GM19328 (cell line): ENCODE results near the gene RPP25.

Source experiments
- ATAC-seq: cut with Tn5 transposase; IDR thresholded peaks from one replicate; pipeline ENCODE4 v1.9.1; 2021; ENCODE audit warnings: mild to moderate bottlenecking, moderate library complexity; ENCODE audit not compliant: unreplicated experiment

Gene RPP25, protein sequence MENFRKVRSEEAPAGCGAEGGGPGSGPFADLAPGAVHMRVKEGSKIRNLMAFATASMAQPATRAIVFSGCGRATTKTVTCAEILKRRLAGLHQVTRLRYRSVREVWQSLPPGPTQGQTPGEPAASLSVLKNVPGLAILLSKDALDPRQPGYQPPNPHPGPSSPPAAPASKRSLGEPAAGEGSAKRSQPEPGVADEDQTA

DNA sequence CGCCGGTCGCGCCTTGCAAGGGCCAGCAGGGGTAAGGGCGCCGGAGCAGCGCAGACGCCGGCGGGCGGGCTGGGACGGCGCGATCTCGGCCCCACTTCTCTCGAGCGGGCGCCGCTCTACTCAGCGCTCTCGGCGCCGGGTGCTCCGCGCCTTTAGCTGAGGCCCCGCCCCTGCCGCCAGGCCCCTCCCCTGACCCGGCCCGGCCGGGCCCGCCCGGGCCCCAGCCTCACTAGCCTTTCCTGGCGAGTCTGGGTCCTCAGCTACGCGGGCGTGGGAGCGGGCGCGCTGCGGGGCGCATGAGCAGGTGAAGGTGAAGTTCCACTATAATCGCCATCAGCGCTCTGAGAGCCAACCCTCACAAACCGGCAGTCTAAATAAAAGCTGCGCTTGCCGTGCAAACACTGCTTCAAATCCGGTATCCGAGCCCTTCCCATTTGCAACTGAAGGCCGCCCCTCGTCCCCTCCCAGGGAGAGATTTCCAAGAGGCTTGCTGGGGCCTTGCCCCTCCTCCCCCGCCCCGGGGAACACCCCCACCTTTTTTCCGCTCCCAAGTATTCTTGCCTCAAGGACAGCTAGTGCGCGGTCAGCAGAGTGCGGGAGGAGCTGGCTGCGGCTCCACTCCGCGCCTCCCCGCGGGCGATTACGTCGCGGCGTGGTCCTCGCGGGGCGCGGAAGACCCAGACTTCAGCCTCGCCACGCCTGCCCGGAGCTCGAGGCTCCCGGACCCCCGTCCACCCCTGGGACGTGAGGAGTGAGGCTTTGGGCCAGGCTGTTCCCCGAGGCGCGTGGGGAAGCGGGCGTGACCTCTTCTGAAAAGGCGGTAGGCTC lies at the start of gene RPP25:
Gene RPP25 (minus strand): TSS at position 125 of the 828 bp plus-strand sequence. CDS start 189 bp downstream, outside the sequence.
- peak; percentile 86 for ATAC-seq

DNA sequence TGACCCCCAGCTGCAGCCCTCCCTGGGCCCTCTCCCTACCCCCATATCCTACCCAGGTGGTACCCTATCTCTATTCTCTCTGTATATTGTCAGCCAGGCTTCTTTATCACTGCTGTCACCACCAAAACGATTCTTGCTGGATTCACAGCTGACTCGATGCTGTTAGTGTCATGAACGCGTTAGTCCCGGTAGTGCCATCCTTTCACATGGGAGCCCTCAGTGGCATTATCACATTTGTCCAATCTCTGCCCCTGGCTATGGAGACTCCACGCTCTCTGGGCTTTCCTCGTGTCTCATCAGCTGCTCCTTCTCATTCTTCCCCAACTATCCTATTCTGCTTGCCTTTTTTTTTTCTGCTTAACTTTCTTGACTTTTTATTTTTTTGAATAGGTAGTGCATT lies 45.8 kb upstream of the RPP25 start:
- ATAC-seq: no peak

DNA sequence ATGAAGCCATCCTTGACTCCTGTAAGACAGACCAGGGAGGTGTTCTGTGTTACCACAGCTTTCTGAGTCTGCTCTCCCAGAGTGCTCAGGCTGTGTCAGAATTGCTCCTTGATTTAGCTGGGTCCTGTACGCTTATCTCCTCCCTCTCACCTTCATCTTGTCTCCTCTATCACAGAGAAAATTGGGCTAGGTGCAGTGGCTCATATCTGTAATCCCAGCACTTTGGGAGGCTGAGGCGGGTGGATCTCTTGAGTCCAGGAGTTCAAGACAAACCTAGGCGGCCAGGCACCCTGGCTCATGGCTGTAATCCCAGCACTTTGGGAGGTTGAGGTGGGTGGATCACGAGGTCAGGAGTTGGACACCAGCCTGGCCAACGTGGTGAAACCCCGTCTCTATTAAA lies 44.7 kb upstream of the RPP25 start:
- ATAC-seq: no peak

DNA sequence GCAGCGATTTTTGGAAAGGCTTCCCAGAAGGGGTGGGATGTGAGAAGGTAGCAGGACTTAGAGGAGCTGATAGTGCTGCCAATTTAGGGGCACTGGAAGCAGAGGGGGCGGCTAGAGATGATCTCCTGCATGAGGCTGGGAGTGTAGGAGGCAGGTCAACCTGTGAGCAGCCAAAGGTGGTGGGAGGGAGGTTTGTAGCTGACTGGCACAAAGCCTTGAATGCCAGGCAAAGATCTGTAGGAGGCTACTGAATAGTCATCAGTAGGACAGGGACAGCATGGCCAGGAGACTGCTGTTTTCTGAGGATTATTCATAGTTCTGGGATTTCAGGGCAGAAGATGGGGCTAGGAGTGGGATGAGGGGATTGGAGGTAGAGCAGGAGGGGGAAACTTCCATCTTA lies 41.0 kb upstream of the RPP25 start:
- no peak for ATAC-seq

DNA sequence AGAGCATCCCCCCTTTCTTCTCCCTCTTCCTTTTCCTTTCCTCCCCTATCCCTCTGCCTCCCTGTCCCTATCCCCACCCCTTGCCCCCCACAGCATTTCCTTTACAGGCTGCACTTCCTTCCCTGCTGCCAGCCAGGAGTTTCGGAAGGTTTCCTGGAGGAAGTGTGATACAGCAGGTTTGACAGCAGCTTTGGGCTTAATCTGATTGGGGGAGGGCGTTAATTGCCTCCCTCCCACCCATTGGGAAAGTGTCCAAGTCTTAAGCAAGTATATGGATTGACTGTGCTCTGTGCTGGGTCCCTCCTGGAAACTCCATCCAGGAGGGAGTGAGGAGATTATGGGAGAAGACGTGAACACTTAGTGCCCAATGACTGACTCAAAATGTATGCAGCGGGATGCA lies 40.6 kb upstream of the RPP25 start:
- no peak for ATAC-seq

DNA sequence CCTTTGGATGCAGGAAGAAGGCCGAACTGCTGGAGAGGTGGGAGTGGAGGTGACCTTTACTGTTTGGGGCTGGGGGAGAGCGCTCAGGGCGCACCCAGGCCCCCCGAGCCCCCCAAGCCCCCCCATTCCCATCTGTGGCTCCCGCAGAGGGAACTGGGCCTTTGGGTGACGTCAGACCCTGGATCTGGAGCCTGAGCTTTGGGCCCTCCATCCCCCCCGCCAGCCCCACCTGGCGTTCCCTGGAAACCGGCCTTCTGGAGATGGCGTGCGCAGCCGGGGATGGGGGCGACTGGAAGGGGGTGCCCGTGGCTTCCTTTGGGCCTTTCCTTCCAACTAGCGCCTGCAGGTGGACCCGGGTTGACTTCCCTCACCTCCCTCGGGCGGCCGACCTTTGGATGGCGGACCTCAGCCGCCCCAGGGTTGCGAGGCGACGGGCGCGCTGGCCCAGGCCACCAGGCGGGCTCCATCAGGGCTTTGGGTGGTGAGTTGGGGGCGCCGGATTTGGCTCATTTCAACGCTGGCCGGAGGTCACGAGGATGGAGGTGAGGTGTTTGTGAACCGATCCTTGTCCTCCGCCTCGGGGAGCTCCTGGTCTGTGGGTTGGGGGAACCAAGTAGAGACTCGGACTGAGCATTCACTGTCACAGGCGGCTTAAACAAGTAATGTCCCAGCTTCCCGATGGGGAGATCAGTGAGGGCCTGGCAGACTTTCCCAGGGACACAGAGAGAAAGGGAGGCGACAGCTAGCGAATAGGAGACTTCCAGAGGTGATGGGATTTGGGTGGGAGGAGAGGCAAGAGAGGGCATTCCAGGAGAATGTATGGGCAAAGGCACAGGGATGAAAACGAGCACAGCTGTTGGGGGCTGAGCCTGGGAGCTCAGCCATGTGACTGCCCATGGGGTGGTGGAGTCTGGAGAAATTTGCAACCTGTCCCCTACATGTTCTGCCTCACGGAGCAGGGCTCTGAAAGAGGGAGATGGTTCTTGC lies 39.5 kb upstream of the RPP25 start:
- no peak for ATAC-seq

DNA sequence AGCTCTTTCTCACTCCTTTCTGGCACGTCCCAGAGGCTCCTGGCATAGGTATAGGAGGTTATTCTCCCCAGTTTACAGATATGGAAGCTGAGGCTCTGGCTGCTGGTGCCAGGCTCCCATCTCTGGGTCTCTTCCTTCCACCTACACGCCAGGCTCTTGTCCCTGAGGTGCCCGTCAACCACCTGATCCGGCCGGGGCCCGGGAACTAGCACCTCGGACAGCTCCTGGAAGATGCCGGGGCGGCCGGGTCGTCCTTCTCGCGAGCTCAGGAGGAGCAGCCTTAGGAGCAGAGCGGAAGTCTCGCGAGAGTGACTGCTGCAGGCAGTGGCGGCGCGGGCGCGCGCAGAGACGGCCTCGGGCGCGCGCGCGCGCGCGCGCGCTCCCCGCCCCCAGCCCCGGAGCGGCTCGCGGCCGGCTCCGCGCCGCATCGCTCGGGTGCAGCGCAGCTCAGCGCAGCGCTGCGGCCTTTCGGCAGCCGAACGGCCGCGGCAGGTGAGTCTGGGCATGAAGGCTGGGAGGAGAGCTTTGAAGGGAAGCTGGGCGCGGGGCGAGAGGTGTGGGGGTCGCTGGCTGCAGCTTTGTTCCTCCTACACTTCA lies 38.7 kb upstream of the RPP25 start, which contains the start of gene SCAMP5:
Gene SCAMP5 (plus strand): TSS at position 382 of the 597 bp plus-strand sequence. CDS start 16,277 bp downstream, outside the sequence.
- peak; percentile 53 for ATAC-seq

DNA sequence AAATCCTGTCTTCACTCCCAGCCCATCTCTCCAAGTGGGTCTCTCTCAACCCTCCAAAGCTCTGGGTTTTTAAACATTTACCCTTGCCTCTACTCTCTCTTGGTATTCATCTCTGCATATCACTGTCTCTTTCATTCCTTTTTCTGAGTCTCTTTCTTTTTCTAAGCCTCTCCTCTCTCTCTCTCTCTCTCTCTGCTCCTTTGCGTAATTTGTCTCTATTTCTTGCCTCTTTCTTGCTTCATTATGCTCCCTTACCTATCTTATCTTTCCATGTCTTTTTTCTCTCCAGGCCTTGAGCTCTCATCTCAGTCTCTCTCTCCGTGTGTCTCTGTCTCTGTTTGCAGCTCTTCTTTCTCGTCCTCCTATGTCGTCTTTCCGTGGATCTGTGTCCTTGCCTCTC lies 38.1 kb upstream of the RPP25 start:
- no peak for ATAC-seq

DNA sequence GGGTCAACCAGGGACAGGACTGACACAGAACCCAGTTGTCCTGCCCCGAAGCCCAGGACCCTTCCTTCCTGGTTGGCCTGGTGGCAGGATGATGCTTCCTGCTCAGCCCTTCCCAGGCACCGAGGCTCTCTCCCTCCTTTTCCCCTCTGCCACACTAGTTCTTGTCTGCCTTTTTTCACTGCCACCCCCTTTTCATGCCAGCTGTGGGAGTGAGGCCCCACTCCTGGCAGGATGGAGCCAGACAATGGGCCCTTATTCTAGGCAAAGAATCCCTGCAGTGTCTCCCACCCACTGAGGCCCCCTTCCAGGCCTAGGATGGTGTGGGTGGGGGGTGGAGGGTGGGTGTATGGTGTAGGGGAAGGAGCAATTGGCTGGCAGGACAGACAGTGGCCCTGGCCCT lies 37.7 kb upstream of the RPP25 start:
- no peak for ATAC-seq

DNA sequence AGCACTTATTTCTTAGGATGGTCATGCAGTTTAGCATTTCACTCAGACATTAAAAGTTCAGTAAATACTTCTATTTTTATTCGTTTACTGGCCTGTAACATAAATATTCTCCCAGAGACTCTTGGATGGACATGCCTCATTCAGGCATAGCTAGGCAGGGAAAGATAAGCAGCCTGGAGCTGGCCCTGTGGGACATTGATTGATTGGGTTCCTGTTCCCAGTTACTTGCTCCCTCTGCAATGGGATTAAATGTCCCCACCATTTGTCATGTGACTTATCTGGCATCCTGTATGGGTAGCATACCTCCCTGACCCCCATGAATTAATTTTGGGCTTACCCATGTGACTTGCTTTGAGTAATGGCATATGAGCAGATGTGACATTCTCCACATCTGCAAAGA lies 36.0 kb upstream of the RPP25 start:
- no peak for ATAC-seq

DNA sequence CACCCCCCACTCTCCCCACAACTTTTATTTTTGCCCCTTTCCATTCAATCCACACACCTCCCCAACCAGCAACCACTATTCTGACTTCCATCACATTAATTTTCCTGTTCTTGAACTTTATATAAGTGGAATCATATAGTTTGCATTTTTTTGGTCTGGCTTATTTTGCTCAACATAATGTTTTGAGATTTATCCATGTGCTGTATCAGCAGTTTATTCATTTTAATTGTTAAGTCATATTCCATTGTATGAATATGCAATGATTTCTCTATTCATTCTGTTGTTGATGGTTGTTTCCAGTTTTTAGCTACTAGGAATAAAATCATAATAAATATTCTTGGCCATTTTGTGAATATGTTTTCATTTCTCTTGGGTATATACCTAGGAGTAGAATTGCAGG lies 33.0 kb upstream of the RPP25 start:
- ATAC-seq: no peak

DNA sequence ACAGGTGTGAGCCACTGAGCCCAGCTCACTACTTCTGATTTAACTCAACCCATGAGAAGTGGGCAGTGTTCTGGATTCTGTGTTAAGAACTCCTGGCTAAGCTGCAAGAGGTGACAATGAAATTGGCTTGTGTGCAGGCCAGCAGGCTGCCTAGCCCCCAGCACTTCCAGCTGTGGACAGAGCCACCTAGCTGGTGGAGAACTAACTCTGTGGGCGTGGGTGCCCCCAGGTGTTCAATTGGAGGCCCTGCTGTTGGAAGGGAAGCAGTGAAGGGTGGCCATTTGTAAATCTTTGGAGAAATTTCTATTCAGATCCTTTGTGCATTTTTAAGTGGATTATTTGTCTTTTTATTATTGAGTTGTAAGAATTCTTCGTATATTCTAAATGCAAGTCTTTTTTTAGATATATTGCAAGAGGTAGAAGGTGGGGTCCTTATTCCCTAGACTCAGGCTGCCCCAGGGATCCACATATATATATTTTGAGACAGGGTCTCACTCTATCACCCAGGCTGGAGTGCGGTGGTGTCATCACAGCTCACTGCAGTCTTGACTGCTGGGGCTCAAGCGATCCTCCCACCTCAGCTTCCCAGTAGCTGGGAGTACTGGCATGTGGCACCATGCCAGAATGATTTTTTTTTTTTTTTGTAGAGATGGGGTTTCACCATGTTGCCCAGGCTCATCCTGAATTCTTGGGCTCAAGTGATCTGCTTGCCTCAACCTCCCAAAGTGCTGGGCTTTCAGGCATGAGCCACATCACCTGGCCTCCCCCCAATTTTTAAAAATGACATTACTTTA lies 31.6 kb upstream of the RPP25 start:
- ATAC-seq: no peak

DNA sequence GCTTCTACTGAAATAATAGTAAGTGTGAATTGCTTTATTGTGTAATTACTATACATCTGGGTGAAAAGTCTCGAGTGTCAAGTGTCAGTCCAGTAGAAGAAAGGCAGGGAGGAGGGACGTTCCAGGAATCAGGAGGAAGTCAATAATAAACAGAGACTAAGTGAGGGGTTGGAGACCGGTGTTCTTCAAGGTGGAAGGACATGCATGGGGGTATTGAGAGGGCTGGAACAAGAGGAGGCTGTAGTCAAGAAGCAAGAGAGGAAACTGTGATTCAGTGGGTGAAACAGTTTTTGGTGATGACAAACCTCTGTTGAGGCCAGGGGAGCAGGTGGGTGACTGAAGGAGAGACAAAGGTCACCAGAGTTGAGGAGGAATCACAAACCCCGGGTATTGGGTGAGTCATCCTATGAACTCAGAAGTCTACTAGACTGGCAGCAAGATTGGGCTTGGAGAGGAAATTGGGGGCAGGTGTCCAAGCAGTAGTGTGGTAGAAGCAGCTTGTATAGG lies 27.2 kb upstream of the RPP25 start:
- no peak for ATAC-seq

DNA sequence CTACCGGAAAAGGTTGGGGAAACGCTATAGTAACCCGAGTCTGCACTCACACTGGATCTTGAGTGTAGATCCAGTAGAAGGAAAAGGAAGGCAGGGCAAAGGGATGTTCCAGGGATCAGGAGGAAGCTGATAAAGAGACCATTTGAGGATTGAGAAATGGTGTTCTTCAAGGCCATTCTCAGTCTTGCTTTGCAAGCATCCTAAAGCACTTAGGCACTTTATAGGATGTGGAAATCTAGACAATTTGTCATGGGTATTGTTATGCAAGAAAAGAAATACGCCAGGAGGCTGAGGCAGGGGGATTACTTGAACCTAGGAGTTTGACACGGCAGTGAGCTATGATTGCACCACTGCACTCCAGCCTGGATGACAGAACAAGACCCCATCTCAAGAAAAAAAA lies 25.6 kb upstream of the RPP25 start:
- no peak for ATAC-seq

DNA sequence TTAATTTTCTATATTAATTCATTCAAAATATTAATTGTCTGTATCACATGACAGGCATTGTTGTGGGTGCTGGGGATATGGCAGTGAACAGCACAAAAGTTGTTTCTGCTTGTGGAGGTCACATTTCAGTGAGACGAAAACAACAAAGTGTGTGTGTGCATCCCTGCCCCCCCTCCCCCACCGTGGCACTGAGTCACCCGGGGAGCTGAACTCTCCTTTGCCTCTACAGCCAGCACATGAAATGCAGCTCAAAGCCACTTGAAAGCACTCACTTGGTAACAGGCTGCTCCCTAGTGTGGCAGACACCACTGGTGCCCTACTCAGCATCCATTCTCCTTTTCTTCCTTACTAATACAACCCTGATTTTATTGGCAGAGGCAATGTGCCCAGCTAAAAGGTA lies 21.9 kb upstream of the RPP25 start:
- no peak for ATAC-seq

DNA sequence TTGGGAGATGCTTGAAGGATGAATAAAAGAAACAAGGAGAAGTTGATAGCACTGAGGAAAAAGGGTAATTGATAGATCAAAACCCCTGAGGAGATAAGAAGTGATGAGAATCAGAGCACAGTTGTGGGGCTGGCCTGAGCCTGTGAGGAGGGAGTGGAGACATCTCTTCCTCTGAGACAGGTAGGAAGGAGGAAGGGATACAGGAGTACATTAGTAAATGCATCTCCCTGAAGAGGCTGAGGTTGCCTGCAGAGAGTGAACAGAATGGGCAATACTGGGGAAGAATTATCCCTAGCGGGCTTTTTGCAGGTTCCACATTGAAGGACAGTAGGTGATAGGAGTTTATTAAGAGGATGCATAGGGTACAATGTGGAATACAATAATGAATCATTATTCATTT lies 21.5 kb upstream of the RPP25 start:
- ATAC-seq: no peak

DNA sequence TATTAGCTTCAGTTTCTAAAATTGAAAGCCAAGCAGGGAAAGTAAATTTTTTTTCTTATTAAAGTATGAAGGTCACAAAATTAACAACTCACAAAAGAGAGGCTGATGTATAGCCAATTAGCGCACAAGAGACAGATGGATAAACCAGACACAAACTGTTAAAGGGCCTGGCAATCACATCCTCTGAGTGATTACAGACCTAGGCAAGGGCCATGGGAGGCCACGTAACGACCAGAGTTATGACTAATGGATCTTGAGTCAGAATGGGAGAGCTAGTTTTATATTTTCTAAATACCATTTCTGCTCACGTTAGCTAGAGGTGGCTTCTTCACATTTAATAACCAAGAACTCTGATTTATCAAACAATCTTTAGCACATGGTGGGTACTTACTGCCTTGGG lies 21.0 kb upstream of the RPP25 start:
- no peak for ATAC-seq

DNA sequence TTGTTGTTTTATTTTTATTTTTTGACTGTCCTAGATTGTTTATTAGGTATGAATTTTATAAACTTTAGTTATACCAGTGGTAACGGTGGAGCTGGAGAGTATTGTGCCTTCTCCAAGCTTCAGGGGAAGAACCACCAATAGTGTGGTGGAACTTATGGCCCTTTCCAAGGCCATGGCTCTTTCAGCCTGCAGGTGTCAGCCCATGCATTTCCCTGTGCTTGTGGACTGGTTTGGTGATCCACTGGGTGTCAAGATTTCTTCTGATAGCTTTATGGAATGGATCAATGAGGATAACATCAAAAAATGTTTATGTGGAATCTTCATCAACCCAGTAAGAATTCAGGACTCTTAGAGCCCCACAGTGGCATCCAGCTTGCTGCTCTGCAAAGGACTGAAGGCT lies 19.6 kb upstream of the RPP25 start:
- no peak for ATAC-seq

DNA sequence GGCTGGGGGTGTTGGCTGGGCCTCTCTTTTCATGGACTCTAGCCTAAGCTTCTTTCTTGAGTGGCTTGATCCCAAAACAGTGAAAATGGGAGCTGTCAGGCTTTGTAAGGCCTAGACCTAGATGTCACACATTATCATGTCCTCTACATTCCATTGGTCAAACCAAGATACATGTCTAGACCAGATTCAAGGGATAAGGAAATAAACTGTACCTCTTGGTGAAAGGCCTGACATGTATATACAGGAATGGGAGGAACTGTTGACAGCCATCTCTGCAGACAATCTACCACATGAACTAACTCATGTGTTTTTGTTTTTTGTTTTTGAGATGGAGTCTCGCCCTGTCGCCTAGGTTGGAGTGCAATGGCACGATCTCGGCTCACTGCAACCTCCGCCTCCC lies 11.1 kb upstream of the RPP25 start:
- ATAC-seq: no peak

DNA sequence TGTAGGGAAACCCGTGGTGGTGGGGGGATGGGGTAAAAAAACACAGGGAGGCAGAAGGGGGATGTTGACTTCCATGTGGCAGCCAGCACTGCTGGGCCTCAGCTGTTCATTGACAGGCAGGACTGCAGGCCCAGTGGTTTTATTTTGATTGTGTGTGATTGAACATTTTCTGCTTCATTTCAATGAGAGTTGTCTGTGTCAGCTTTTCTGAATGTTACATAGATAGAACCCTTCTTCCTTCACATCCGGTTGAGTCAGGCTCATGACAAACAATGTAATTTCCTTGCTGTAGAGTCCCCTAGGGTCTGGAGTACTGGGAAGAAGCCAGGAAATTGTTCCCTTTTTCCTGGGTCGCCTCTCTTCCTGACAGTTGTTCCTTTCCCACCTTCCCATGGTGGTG lies 8.2 kb upstream of the RPP25 start:
- ATAC-seq: no peak
